ENCODE data around the gene NIPBL. TPM values are rescaled to one million over a fixed set of nuclear protein-coding genes. Genes with fewer than 3 reads are reported as not detected.
"Not testable (repeated sequence)": the region's sequence is repeated elsewhere in the genome, so short reads cannot be mapped to it uniquely, and the experiment has no call there.

Gene NIPBL
- total RNA-seq, 8 experiments from 2014 or later, result 16.2 to 55.1 (median 26.0) TPM

- H3K4me1 ChIP-seq (replicated peaks in 1 of 2), result peaks cover 11 to 19% of the 10 kb centered on the region in 2 donors
- no peak for ATAC-seq (replicated peaks in 6 of 8)
- H3K4me3 ChIP-seq, result no peak overlapping the region
- WGBS, 10 experiments, result 71 to 100% (median 93%) methylated on average over 1 to 3 of the region's 3 CpGs
- H3K27ac ChIP-seq, result no peak overlapping the region
- in situ Hi-C loops (cut with MboI; ENCODE audit: low pct_unique_long_range_greater_than_20kb in 2 of 9, low sequenced_read_pairs in 9 of 9, unreplicated experiment in 9 of 9), result no loop called here
These were observed 5.7 kb downstream of the NIPBL start for GRCh38 chr5:36882250-36882649.

- 86 to 100% (median 93%) methylated on average over 1 to 3 of the region's 3 CpGs for WGBS, 10 experiments
- no peak for ATAC-seq (replicated peaks in 6 of 8)
- Histone ChIP-seq H3K27ac (no peak overlapping the region), H3K4me1 (replicated peaks in 1 of 2) (peaks cover 14 to 19% of the 10 kb centered on the region in 2 donors), H3K4me3 (no peak overlapping the region)
- in situ Hi-C loops (cut with MboI; ENCODE audit: low pct_unique_long_range_greater_than_20kb in 2 of 9, low sequenced_read_pairs in 9 of 9, unreplicated experiment in 9 of 9), result no loop called here
These were observed 7.4 kb downstream of the NIPBL start for GRCh38 chr5:36883894-36884462.

- H3K4me3 ChIP-seq, result no peak overlapping the region
- no peak for ATAC-seq (replicated peaks in 6 of 8)
- no peak overlapping the region for H3K27ac ChIP-seq
- 86 to 100% (median 100%) methylated on average over 1 to 8 of the region's 10 CpGs; no CpG with 5 or more reads in 5 of the 10 experiments for WGBS, 10 experiments
- in situ Hi-C loops (cut with MboI; ENCODE audit: low pct_unique_long_range_greater_than_20kb in 2 of 9, low sequenced_read_pairs in 9 of 9, unreplicated experiment in 9 of 9), result no loop called here
- H3K4me1 ChIP-seq (replicated peaks in 1 of 2), result peaks cover 9 to 14% of the 10 kb centered on the region in 2 donors
These were observed 8.6 kb downstream of the NIPBL start for GRCh38 chr5:36885149-36885548.

GRCh38 chr5:36885566-36886485 is 9.3 kb downstream of the NIPBL start:
- H3K4me3 ChIP-seq, result no peak overlapping the region
- 94 to 100% (median 98%) methylated on average over 2 to 12 of the region's 18 CpGs; no CpG with 5 or more reads in 3 of the 10 experiments for WGBS, 10 experiments
- no peak for ATAC-seq (replicated peaks in 6 of 8)
- in situ Hi-C loops (cut with MboI; ENCODE audit: low pct_unique_long_range_greater_than_20kb in 2 of 9, low sequenced_read_pairs in 9 of 9, unreplicated experiment in 9 of 9), result no loop called here
- peaks cover 3 to 9% of the 10 kb centered on the region in 2 donors for H3K4me1 ChIP-seq (replicated peaks in 1 of 2)
- no peak overlapping the region for H3K27ac ChIP-seq

GRCh38 chr5:36886791-36887190 is 10.2 kb downstream of the NIPBL start:
- in situ Hi-C loops (cut with MboI; ENCODE audit: low pct_unique_long_range_greater_than_20kb in 2 of 9, low sequenced_read_pairs in 9 of 9, unreplicated experiment in 9 of 9), result no loop called here

GRCh38 chr5:36887532-36887931 is 11.0 kb downstream of the NIPBL start:
- in situ Hi-C loops (cut with MboI; ENCODE audit: low pct_unique_long_range_greater_than_20kb in 2 of 9, low sequenced_read_pairs in 9 of 9, unreplicated experiment in 9 of 9), result no loop called here
- no peak overlapping the region for H3K27ac ChIP-seq
- H3K4me3 ChIP-seq, result no peak overlapping the region
- no peak for ATAC-seq (replicated peaks in 6 of 8)
- H3K4me1 ChIP-seq (replicated peaks in 1 of 2), result peaks cover 0 to 7% of the 10 kb centered on the region in 2 donors

More at GRCh38 chr5:36886791-36887190, 10.2 kb downstream of the NIPBL start:
- no peak for ATAC-seq (replicated peaks in 6 of 8)
- no peak overlapping the region for H3K27ac ChIP-seq
- no peak overlapping the region for H3K4me3 ChIP-seq
- H3K4me1 ChIP-seq (replicated peaks in 1 of 2), result peaks cover 0 to 7% of the 10 kb centered on the region in 2 donors
- 20 to 100% (median 92%) methylated on average over 1 to 3 of the region's 3 CpGs for WGBS, 10 experiments

GRCh38 chr5:36888303-36888702 is 11.7 kb downstream of the NIPBL start:
- H3K4me3 ChIP-seq, result no peak overlapping the region
- H3K27ac ChIP-seq, result no peak overlapping the region
- in situ Hi-C loops (cut with MboI; ENCODE audit: low pct_unique_long_range_greater_than_20kb in 2 of 9, low sequenced_read_pairs in 9 of 9, unreplicated experiment in 9 of 9), result no loop called here
- peaks cover 0 to 4% of the 10 kb centered on the region in 2 donors for H3K4me1 ChIP-seq (replicated peaks in 1 of 2)
- ATAC-seq (replicated peaks in 6 of 8), result no peak

- ATAC-seq (replicated peaks in 6 of 8), result no peak
- peaks cover 0 to 4% of the 10 kb centered on the region in 2 donors for H3K4me1 ChIP-seq (replicated peaks in 1 of 2)
- no peak overlapping the region for H3K4me3 ChIP-seq
- no peak overlapping the region for H3K27ac ChIP-seq
- WGBS, 10 experiments, result 83 to 100% (median 100%) methylated on average over 1 of the region's 1 CpG; no CpG with 5 or more reads in 2 of the 10 experiments
- in situ Hi-C loops (cut with MboI; ENCODE audit: low pct_unique_long_range_greater_than_20kb in 2 of 9, low sequenced_read_pairs in 9 of 9, unreplicated experiment in 9 of 9), result no loop called here
These were observed 12.7 kb downstream of the NIPBL start for GRCh38 chr5:36889264-36889663.

- in situ Hi-C loops (cut with MboI; ENCODE audit: low pct_unique_long_range_greater_than_20kb in 2 of 9, low sequenced_read_pairs in 9 of 9, unreplicated experiment in 9 of 9), result no loop called here
- no peak overlapping the region for H3K4me3 ChIP-seq
- ATAC-seq (replicated peaks in 6 of 8), result no peak
- 100% methylated on average over 1 of the region's 1 CpG; no CpG with 5 or more reads in 5 of the 10 experiments for WGBS, 10 experiments
- H3K27ac ChIP-seq, result no peak overlapping the region
- peaks cover 0 to 4% of the 10 kb centered on the region in 2 donors for H3K4me1 ChIP-seq (replicated peaks in 1 of 2)
These were observed 14.7 kb downstream of the NIPBL start for GRCh38 chr5:36891266-36891665.

GRCh38 chr5:36892085-36892830 is 15.7 kb downstream of the NIPBL start:
- ATAC-seq (replicated peaks in 6 of 8); H3K4me1 ChIP-seq (replicated peaks in 1 of 2); in situ Hi-C loops (cut with MboI; ENCODE audit: low pct_unique_long_range_greater_than_20kb in 2 of 9, low sequenced_read_pairs in 9 of 9, unreplicated experiment in 9 of 9); H3K4me3 ChIP-seq; H3K27ac ChIP-seq: not testable (repeated sequence)
- WGBS, 10 experiments, result no CpG with 5 or more reads among the region's 6 CpGs

GRCh38 chr5:36894954-36895353 is 18.4 kb downstream of the NIPBL start:
- Histone ChIP-seq H3K27ac (no peak overlapping the region), H3K4me3 (no peak overlapping the region), H3K4me1 (replicated peaks in 1 of 2) (no peaks in the 10 kb centered on the region)
- ATAC-seq (replicated peaks in 6 of 8), result peak in 2 of 8 experiments; percentile 23 to 67
- in situ Hi-C loops (cut with MboI; ENCODE audit: low pct_unique_long_range_greater_than_20kb in 2 of 9, low sequenced_read_pairs in 9 of 9, unreplicated experiment in 9 of 9), result no loop called here
- 0 to 100% (median 71%) methylated on average over 1 of the region's 1 CpG; no CpG with 5 or more reads in 1 of the 10 experiments for WGBS, 10 experiments

- in situ Hi-C loops (cut with MboI; ENCODE audit: low pct_unique_long_range_greater_than_20kb in 2 of 9, low sequenced_read_pairs in 9 of 9, unreplicated experiment in 9 of 9), result no loop called here
- H3K27ac ChIP-seq, result no peak overlapping the region
- no peak overlapping the region for H3K4me3 ChIP-seq
- ATAC-seq (replicated peaks in 6 of 8), result no peak
- no peaks in the 10 kb centered on the region for H3K4me1 ChIP-seq (replicated peaks in 1 of 2)
- 33 to 100% (median 96%) methylated on average over 1 to 8 of the region's 8 CpGs; no CpG with 5 or more reads in 1 of the 10 experiments for WGBS, 10 experiments
These were observed 19.9 kb downstream of the NIPBL start for GRCh38 chr5:36896476-36896875.

- Histone ChIP-seq H3K4me1 (replicated peaks in 1 of 2) (no peaks in the 10 kb centered on the region), H3K27ac (no peak overlapping the region), H3K4me3 (no peak overlapping the region)
- 31 to 100% (median 100%) methylated on average over 1 of the region's 1 CpG; no CpG with 5 or more reads in 2 of the 10 experiments for WGBS, 10 experiments
- in situ Hi-C loops (cut with MboI; ENCODE audit: low pct_unique_long_range_greater_than_20kb in 2 of 9, low sequenced_read_pairs in 9 of 9, unreplicated experiment in 9 of 9), result no loop called here
- peak in 1 of 8 experiments; percentile 41 for ATAC-seq (replicated peaks in 6 of 8)
These were observed 21.0 kb downstream of the NIPBL start for GRCh38 chr5:36897616-36898015.

Data from motor neuron (in vitro differentiated cells).